ENCODE data around the gene NUP58. TPM values are rescaled to one million over a fixed set of nuclear protein-coding genes. Genes with fewer than 3 reads are reported as not detected.

Gene NUP58, protein sequence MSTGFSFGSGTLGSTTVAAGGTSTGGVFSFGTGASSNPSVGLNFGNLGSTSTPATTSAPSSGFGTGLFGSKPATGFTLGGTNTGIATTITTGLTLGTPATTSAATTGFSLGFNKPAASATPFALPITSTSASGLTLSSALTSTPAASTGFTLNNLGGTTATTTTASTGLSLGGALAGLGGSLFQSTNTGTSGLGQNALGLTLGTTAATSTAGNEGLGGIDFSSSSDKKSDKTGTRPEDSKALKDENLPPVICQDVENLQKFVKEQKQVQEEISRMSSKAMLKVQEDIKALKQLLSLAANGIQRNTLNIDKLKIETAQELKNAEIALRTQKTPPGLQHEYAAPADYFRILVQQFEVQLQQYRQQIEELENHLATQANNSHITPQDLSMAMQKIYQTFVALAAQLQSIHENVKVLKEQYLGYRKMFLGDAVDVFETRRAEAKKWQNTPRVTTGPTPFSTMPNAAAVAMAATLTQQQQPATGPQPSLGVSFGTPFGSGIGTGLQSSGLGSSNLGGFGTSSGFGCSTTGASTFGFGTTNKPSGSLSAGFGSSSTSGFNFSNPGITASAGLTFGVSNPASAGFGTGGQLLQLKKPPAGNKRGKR
- total RNA-seq: 145 TPM

DNA sequence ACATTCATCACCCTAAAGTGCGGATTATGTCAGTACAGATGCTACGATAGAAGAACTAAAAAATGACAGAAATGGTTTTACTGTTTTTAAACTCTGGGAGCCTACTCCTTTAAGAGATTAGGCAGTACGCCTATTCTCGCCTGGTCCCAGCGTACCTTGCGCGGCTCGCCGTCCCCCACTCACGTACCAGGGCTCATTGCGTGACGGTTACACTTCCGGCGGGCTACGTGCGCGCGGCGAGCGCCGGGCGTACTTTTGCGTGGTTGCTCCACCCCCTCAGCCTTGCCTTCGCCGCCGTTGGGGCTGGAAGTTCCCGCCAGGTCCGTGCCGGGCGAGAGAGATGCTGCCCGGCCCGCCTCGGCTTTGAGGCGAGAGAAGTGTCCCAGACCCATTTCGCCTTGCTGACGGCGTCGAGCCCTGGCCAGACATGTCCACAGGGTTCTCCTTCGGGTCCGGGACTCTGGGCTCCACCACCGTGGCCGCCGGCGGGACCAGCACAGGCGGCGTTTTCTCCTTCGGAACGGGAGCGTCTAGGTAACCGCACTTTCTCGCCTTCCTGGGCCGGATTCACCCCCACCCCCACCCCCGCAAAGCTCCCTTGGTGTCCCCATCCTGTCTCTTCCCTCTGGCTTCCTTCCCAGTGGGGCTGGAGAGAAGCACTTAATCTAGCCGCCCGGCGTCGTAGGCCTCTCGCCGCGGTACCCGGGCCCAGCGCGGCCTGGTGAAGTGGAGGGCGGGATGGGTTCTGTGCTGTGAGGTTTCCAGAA is at the start of gene NUP58:
NUP58 (plus strand) TSS at position 279 of the 767 bp plus-strand sequence; CDS start at position 428, 149 bp downstream.

DNA sequence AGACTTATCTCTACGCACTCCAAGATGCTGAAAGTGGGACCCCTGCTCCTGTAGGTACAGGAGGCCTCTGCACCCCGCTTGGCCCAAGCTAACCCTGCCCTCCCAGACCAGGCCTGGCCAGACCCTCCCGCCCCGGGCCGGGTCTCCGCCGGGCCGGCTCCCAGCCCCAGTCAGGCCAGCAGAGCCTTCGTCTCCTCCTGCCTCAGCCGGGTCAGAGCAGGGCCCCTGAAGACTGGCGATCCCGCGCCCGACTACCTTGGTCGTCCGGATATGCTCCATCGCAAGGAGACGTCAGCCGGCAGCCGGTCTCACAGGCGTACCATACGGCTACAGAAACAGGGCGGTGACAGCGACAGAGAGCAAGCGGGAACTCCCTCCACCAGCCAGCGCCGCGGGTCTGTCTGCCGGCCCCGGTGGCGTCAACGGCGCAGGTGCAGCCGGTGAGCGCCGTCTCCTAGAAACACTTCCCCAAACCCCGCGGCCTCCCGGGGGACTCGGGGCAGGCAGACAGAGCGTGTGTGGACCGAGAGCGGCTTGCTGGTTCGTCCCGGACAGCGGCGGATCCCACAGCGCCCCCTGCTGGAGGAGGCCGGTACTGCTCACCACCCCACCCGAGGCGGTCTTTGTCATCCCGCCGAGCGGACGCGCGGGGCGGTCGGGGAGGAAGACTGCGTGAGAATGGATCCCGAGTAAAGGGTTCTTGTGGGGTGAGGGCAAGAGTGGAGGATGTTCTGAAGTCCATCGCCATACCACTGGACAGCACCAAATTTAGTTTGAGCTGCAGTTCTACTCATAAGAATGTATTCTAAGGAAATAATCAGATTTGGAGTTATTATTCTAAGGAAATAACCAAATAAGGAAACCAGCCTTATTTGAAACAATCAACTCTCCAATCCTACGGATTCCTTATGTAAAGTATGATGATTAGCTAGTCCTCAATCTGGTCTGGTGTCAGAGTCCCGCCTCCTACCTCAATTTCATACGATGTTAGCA is 14.2 kb upstream of the NUP58 start, which contains the start of gene MTMR6:
MTMR6 (minus strand) TSS at position 520 of the 993 bp plus-strand sequence; CDS start at position 279, 241 bp downstream.

DNA sequence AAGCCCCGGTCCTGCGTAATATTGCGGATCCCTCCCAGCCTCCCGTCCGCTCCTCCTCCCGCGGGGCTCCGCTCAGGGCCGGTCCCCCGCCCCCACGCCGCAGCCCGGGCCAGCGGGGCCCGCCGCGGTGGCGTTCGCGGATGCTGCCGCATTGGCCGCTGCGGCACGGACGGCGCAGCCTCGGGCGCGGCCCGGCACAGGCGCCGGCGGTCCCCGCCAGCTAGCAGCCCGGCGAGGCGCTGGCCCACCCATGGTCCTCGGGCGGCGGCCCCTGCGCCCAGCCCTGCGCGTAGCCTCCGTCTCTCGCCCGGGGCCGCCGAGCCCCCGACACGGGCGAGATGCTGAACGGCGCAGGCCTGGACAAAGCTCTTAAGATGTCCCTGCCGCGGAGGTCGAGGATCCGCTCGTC is 70.5 kb downstream of the NUP58 start, which contains the start of gene ATP8A2:
ATP8A2 (plus strand) TSS at position 100 of the 409 bp plus-strand sequence; CDS start at position 339, 239 bp downstream.

Other genes with a start within 250 kb of the NUP58 start
- 0.16 TPM for gene PABPC3, start 205.5 kb upstream of the NUP58 start, total RNA-seq
- gene AMER2, start 129.3 kb upstream of the NUP58 start, total RNA-seq: 336 TPM
- gene MTMR6, start 14.1 kb upstream of the NUP58 start, total RNA-seq: 41.2 TPM
- 17.1 TPM for gene ATP8A2, start 70.3 kb downstream of the NUP58 start, total RNA-seq

Measured in camera-type eye (tissue), 1 donor.